ENCODE data around the gene ZNF205.
A peak's percentile ranks its signal among the peaks of the same experiment; 100 is the strongest.

Gene ZNF205

DNA sequence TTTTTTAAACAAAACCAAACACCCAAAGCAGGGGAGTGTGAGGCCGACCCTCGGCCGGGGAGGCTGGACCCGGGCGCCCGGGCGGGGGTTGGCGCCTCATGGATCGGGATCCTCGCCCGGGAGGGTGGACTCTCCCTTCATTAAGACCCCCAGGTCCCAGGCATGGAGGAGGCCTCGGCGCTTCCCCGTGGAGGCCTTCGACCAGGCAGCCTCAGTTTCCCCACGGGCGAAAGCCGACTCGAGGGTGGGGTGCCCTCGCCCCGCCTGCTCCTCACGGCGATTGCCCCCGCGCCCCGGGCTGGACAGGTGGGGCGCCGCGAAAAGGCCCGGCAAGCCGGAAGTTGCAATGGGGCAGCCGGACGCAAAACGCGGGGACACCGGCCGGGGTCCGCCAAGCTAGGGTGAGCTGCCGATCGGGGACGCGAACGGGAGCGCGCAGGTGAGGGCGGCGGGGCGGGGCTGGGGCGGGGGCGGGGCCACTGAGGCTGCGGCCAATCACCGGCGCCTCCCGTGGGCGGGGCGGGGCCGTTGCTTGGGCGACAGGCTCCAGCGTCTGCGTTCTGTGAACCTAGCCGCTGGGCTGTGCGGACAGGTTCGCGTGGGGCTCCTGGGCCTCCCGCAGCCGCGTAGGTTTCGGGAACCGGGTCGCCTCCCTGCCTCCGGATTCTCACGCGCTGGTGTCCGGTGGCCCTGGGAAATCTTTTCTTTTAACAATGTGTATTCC is 6.0 kb upstream of the ZNF205 start:
- DNase-seq, result peak; percentile 81 to 84

DNA sequence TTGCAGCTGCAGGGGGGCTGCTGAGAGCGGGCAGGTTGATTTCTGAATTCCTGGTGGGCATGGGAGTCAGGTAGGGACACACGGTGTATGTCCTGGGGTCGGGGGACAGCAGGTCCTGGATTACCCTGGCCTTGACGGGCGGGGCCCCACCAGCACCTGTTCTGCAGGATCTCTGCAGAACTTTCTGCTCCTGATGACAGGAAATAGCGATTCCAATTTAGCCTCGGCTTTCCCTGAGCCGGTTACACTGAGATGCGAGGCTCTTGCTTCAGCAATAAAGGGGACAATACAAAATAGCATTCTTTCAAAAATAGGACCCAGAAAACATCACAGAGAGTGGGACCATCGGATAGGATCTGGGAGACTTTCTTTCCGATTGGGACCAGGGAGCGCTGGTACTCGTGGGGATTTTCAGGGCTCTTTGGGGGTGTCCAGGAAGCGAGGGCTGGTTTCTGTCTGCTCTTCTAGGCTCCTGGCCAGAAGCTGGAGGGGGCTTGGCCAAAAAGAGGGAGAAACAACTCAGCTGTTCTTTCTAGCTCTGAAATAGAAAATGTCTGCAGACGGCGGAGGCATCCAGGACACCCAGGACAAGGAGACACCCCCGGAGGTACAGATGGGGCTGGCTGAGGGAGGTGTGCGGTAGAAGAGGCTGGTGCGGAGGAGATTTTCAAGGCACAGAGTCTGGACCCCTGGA is 642 bp downstream of the ZNF205 start:
- DNase-seq, result no peak

DNA sequence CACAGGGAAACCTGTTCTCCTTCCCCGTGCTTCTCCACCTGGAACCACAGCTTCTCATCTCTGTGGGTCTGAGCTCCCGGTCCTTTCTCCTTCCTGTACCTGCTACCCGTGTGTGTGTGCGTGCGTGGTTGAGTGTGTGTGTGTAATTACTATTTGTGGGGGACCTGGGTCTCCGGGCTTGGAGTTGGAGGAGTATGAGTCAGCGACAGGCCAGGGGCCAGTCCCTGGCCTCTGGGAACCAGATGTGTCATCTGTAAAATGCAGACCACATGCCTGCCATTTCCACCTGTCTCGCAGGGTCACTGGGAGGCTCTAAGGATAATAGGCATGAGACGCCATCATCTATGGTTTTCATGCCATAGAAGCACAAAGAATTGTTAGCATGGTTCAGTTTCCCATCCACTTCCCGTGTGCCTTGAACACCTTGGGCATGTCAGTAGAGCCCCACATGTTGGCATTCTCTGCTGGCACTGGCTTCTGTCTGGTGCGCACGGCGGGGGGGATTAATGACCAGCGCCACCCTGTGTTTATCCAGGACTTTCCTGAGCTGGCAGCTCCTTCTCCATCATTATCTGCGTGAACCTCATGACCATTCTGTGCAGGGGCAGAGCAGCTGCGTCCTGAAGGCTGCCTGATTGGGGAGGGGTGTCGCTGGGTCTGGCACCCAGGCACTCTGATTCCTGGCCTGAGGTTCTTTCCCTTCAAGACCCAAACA is 1.5 kb downstream of the ZNF205 start:
- no peak for DNase-seq

DNA sequence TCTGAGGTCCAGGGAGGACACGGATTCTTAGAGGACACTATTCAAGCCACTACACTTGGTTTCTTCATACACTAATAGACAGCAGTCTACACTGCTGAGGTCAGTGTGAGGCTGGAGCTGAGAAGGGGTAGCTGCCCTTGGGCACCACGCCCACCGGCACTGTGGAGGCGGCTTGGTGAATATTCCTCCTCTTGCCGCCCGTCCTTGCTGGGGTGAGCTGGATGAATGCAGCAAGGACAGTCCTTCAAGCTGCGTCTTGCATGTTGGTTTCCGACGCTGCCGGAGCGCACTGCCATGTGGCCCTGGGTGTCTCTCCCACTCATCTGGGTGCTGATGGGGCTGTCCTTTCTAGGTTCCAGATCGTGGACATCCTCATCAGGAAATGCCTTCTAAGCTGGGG is 2.6 kb downstream of the ZNF205 start:
- DNase-seq, result no peak

DNA sequence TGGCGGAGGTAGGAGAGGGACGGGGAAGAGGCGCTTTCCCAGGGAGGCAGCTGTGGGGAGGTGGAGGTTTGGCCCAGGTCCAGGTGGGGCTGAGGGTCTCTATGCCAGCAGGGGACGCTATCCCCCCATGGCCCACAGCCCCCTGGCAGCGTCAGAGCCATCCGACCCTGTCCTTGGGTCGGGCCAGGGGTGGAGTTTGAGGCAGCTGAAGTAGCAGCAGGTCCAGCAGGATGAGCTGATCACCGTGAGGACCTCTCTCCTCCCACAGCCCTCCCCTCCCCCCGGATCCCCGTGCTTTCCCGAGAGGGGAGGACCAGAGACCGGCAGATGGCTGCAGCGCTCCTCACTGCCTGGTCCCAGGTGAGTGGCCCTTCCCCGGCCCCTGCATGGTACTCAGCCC is 3.2 kb downstream of the ZNF205 start:
- no peak for DNase-seq

DNA sequence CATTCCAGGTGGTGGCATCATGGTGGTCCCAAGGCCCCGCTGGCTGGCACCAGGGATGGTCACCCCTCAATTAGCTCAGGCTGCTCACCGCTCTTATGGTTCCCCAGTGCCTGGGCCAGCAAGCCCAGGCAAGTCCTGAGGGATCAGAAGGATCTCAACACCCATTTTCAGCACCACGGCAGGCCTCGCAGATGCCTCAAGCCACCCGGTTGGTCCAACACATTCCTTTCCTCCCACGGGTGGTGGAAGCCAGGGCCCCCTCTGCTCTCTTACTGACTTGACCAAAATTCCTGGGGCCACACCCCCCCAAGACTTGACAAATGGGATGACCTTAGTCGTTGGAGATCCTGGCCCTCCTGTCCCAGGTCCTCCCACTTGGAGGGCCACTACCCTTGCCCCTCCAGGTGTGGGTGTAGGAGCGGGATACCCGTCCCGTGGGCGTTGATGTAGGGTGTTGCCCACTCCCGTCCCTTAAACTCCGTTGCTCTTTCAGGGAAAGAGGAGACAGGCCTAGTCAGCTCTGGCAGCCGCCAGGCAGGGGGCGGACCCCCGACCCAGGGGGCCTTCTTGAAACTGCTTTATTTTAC is 5.9 kb downstream of the ZNF205 start:
- DNase-seq, result no peak

DNA sequence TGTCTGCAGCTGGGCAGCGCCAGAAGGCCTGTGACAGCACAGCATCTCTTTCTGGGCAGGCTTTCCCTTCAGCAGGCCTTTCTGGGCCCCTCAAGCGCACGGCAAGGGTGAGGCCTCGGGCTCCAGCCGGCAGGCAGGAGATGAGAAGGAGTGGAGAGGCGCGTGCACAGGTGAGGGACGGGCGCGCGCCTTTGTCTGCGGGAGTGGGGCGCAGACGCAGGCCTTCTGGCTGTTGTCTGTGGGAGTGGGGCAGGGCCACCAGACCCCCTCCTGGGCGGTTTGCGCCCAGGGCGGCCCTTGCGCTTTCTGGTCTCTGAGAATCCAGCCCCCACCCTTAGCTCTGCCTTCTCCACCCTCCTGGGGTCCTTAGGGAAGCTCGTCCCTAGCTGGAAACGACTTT is 6.5 kb downstream of the ZNF205 start:
- no peak for DNase-seq

DNA sequence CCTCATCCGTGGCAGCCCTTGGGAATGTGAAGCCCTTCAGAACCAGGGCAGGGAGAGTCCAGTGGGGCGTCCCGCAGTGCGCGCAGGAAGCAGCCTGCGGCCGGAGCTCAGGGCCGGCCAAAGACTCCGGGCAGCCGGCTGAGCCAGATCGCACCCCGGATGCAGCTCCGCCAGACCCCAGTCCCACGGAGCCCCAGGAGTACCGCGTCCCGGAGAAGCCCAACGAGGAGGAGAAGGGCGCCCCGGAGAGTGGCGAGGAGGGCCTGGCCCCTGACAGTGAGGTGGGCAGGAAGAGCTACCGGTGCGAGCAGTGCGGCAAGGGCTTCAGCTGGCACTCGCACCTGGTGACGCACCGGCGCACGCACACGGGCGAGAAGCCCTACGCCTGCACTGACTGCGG is 6.9 kb downstream of the ZNF205 start:
- no peak for DNase-seq

DNA sequence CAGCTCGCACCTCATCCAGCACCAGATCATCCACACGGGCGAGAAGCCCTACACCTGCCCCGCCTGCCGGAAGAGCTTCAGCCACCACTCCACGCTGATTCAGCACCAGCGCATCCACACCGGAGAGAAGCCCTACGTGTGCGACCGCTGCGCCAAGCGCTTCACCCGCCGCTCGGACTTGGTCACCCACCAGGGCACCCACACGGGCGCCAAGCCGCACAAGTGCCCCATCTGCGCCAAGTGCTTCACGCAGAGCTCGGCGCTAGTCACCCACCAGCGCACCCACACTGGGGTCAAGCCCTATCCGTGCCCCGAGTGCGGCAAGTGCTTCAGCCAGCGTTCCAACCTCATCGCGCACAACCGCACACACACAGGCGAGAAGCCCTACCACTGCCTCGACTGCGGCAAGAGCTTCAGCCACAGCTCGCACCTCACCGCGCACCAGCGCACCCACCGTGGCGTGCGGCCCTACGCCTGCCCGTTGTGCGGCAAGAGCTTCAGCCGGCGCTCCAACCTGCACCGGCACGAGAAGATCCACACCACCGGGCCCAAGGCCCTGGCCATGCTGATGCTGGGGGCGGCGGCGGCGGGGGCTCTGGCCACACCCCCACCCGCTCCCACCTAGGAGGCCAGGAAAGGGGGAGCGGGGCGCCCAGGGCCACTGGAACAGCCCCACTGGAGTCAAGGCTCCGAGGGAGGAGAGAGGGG is 7.5 kb downstream of the ZNF205 start:
- no peak for DNase-seq

DNA sequence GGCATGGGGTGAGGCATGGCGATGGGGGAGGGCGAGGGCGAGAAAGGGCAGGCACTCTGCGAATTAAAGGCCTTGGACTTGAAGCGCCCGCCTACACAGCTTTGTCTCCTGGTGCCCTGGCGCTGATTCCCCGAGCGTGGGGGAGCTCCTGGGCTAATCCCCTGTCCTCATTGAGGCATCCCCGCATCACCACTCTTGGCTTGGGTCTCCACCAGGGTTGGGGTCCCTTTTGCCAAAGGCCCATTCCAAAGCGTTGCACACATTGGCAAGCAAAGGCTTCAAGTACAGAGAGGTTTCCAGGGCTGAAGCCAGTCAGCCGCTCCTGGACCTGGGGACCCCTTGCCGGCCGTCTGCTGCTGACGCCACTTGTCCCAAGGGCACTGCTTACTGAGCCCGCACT is 8.0 kb downstream of the ZNF205 start:
- no peak for DNase-seq

DNA sequence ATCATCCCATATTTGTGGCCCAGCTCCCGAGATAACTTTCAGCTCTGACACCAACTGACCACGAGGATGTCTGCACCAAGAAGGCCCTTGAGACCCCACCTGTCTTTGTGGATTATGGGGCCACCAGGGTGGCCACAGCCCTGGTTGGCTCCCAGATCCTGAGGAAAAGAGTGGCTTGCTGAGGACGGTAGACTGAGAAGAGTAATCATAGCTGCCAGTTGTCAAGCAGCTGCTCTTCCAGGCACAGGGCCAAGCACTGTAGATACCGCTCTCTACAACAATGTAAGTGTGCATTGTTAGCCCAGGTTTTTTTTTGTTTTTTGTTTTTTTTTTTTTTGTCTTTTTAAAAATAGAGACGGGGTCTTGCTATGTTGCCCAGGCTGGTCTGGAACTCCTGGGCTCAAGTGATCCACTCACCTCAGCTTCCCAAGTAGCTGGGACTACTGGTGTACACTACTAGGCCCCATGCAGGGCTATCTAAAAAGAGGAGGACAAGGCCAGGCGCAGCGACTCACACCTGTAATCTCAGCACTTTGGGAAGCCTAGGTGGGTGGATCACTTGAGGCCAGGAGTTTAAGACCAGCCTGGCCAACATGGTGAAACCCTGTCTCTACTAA is 9.6 kb downstream of the ZNF205 start:
- DNase-seq, result no peak

DNA sequence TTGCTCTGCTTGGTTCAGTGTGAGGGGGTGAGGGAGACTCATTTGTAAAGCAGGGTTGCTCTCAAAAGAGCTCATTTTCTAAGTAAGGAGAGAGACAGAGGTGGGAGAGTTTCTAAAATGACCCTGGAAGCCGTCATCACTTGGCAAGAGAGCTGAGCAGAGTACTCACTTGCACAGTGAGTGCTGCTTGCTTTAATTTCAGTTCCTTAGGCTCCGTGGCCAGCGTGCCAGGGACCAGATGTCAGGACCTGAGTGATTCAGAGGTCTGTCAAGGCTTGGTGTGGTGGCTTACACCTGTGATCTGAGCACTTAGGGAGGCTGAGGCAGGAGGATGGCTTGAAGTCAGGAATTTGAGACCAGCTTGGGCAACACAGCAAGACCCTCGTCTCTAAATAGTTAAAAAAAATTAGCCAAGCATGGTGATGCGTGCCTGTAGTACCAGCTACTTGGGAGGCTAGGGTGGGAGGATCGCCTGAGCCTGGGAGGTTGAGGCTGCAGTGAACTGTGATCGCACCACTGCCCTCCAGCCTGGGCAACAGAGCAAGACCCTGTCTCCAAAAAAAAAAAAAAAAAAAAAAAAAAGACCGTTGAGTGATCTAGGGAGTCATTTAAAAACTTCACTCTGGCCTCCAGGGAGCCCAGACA is 10.7 kb downstream of the ZNF205 start:
- DNase-seq, result no peak

DNA sequence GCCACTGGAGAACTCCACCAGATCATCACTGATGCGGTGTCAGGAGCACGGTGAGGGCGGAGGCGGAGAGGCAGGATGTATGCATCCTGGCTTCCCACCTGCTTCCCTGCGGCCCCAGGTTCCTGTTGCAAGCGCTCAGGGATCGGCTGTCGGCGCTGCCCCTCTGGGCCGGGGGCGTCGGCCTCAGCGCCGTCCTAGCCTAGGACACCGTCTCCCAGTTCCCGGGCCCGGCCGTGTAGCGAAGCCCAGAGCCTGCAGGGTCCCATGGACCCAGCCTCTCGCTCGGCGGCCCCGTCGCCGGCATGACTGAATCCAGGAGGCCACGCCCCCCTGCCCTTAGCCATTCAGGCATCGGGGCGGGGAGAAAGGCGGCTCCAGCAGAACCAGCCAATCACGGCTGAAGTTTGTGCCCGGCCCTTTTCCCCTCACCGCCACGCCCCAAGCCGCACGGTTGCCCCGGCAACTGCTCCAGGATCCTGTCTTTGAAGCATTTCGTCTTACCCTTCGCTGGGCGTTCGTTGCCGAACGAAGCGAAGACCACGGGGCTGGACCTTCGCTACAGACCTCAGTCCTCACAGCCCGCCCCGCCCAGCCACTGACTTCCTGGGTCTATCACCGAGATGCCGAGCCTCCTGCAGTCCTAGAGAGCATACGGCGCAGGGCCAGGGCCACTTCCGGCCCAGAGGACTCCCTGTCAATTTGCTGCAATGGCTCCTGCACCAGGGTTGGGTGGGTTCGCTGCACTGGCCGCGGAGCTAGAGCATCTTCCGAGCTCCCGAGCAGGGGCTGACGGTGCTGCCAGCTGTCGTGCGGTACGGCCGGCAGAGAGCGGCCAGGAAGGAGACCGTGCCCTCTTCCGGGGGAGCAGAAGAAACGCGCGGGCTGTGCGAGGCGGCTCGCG is 11.8 kb downstream of the ZNF205 start:
- peak; percentile 95 to 96 for DNase-seq

DNA sequence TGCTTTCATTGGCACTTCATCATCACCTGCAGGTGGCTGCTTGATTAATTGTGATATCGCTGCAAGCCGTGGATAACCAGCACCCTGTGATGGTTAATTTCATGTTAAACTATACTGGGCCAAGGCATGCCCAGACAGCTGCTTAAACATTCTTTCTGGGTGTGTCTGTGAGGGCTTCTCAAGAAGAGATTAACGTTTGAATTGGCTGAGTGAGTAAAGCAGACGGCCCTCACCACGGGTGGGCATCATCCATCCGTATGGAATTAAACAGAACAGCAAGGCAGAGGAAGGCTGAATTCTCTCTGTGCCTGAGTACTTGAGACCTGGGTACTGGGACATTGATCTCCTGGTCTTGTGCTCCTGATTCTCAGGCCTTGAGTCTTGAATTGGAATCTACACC is 15.4 kb downstream of the ZNF205 start:
- no peak for DNase-seq

DNA sequence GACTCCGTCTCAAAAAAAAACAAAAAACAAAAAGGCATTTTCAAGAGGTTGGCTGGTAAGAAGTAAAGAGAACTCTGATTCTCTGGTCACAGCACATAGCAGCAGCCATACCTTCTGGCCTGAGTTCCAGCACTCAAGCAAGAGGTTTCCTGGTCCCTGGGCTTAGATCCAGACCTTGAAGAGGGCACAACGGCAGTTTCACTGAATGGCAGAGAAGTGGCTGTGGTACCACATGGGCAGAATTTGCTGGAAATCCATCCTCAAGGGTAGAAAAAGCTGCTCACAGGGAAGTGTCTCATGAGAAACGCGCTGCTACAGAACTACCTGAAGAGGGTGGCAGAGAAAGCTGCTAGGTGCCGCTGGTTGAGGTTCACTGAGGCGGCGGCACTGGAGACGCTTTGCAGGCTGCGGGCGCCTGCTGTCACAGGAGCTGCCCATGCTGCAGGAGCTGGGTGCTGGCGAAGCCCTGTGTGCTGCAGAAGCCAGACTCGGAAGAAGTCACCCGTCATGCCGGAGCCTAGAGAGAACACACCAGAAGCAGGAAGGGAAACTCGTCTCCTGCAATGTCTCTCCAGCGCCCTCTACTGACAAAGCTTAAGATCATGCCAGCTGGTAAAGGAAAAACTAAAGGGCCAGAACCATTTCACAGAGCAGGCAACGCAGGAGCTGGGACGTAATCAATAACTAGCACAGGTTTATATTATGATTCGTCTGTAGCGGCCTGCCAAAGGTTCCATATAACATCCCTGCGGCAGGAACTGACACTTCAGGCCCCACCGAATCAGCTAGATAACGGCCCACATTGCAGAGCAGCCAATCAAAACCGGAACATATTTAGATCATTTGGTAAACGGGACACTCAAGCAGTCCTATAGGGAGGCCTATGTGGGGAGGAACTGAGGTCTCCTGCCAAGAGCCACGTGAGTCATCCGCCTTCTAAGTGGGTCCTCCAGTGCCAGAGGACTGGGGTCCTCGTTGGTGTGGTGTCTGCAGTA is 17.0 kb downstream of the ZNF205 start:
- DNase-seq, result peak; percentile 62 to 68

DNA sequence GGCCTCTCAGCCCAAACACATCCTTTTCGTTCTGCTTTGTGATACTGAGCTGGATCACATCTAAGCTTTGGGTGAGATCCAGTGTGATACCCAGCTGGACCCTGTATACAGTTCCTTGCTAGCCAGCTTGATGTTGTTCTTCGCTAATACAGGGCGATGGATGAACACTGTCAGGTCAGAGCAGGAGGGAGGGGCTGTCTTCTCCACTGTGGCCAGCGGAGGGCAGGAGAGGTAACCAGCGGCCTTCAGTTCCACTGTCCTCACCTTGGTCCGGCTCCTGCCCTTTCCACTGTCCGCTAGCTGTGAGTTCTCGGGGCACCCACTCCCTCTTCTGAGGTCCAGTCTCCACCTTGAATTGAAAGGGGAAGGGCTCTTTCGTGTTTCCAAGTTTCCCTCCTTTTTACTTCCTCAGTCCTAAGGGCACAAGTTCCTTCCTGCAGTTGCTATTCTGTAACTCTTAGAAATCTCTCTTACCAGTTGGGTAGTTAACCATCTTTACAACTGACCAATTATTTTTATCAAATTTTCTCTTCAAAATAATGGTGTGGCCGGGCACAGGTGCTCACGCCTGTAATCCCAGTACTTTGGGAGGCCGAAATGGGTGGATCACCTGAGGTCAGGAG is 19.5 kb downstream of the ZNF205 start:
- DNase-seq, result peak; percentile 26

DNA sequence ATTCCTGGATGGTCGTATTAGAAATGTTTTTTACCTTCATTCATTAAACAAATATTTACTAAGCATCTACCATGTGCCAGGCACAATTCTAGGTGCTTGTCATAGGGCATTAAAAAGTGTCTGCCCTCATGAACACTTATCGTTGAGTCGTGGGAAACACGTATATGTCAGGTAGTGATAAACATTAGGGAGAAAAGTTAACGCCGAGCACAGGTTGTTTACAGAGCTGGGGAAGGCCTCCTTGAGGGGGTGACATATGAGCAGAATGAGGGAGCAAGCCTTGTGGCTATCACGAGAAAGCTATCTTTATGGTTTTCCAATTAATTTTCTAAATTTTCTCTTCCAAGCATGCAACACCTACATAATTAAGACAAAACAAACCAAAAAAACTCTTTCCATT is 21.5 kb downstream of the ZNF205 start:
- DNase-seq, result no peak

DNA sequence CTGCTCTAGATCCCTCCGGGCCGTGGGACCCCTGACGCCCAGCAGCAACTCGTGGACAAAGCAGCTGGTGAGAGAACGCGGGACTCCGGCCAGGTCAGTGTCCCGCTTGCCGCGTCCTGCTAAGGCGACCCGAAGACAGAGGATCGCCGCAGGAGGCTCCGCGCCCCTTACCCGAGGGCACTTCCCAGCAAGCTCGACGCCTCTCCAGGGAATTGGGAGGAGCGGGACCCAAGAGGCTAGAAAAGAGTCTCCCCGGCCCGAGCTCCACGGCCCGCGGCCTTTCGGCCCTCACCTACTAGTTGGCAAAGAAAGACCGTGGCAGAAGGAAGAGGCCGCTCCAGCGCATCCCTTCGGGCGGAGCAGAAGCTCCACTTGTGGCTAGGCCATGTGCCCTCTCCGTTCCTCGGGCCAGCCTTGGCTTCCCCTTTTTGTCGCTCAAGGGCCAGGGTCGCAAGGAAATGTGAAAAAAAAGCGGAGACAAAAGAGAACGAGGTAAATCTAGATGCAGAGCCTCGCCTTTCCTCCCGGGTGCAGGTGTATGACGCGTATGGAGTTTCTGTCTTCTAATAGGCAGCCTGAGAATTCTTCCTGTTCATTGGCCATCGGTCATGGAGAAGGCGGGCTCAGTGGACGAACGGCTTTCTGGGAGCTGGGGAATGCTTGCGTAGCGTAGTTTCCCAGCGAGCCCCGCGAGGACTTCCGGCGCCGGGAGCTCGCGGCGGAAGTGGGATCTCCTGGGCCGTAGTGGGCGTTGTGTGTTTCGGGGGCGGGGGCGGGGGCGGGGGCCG is 22.1 kb downstream of the ZNF205 start, which contains the start of gene ZNF213:
ZNF213 (plus strand) TSS at position 692 of the 788 bp plus-strand sequence. CDS start 2,252 bp downstream, outside the sequence.
- DNase-seq, result peak; percentile 87 to 92
